ENCODE measurements around the gene MORN1.

The MORN1 gene

DNA sequence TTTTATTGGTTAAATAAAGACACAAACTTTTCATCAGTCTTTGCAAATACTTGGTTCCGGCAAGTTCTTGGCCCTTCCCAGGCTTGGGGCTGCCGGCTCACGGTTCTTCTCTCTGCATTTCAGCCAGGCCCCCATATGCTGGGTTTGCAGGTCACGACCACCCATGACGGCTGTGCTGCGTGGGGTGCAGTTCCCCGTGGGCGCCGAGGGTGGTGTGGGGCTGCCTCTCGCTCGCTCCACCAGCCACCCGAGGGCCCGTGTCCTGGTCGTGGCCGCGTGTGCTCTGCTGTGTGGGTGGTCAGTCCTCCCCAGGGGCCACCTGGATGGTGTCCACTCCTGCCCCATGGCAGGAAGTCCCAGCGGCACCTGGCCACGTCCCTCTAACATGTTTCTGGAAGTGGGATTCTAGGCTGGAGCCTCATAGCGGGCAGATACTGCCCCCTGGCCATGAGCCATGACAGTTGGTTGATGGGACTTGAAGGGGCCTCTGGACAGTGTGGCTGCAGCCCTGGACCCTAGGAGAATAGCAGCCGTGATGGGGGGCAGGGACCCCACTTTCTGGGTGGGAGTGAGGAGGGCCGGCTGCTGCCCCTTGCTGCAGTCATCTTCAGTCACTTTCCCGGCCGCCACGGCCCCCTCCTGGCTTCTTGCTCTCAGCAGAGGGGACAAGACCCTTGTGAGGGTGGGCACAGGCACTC, 117.0 kb downstream of the MORN1 start:
- DNase-seq (ENCODE audit: low spot score): no peak

DNA sequence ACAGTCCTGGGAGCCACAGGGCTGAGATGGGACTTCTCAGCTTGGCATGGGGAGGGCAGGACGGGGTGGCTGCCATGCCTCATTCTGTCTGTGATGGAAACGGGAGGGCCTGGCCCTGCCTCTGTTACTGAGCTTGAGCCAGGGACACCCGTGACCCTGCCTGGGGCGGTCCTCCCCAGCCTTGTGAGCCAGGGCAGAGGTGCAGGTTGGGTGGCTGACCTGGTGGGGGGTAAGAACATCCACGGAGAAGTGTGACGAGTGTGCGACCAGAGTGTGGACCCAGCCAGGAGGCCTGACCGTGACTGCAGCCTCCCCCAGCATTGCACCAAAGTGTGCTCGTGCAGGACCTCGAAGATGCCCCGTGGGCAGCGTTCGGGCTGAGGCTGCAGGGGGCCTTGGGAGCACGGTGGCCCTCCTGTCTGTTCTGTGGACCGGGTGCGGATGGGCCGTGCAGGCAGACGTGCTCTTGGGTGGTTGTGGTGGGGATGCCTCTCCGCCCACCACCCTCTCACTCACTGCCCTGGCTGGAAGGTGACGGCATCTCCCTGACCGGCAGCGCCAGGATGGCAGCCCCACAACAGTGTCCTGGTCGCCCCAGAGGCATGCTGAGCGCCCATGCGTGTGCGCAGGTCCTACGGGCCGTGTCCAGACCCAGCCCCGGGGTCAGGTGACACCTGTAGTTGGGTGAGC, 117.8 kb downstream of the MORN1 start:
- no peak for DNase-seq (ENCODE audit: low spot score)

DNA sequence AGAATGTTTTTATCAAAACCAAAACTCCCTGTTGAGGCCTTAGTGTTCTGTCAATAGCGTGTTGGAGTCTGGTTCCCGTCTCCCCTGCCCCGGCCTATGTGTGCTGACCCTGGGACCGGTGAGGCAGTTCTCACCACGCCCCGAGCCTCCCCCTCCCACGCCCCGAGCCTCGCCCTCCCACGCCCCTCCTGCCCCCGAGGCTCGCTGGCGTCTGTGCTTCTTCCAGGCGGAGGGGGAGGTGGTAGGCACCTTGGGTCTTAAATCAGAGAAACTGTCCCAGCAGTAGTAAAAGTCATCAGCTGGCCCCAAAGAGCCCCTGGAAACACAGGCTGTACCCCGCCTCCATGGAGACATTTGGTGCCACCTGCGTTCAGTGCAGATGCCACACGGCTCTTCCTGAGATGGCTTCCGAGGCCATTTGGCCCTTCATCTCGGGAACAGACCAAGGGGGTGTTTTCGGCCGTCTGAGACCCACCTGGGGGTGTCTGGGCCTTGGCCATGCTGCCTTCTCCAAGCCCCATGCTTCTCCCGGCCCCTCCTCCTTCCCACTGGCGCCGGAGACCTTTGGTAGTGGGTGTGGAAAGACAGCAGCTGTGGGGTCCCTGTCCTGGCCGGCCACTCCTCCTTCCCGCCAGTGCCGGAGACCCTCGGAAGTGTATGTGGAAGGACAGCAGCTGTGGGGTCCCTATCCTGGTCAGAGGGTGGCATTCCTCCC, 118.5 kb downstream of the MORN1 start:
- DNase-seq (ENCODE audit: low spot score): no peak

DNA sequence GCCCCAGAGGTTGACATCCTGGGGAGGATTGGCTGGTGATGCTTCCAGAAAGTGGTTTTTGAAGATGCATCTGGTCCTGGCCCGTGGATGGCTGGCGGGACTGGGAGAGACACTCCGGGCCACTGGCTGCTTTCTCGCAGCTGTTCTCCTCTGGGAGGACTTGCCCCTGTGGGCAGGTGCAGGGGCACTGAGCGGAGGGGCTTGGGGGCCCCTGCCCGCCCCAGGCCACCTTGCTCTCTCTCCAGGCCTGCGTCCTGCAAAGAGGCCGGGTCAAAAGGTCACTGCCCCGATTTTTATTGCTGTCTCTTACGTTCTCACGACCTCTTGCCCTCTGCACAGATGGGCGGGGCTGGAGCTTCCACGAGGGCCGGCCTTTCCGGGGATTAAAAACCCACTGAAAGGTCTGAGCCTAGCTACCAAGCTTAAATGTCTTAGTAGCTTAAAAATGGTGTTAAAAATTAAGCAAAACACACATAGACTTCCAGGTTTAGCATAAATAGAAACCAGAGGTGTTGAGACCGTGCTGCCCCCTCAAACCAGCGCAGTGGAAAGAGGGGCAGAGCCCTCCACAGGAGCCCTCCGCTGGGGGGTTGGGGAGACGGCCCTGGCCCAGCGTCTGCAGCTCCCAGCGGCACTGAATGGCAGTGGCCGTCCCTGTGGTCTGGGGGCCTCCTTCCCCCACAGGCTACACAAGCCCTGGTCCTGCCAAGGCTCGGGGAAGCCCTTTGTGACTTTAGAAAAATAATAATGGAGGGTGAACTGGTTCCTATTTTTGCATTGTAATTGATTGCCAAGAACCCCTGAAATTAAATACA, 119.3 kb downstream of the MORN1 start:
- DNase-seq (ENCODE audit: low spot score): no peak
